ENCODE data around the gene ATP10B. TPM values are rescaled to one million over a fixed set of nuclear protein-coding genes. Genes with fewer than 3 reads are reported as not detected.

Gene ATP10B
- total RNA-seq, 1 donor: not detected

DNA sequence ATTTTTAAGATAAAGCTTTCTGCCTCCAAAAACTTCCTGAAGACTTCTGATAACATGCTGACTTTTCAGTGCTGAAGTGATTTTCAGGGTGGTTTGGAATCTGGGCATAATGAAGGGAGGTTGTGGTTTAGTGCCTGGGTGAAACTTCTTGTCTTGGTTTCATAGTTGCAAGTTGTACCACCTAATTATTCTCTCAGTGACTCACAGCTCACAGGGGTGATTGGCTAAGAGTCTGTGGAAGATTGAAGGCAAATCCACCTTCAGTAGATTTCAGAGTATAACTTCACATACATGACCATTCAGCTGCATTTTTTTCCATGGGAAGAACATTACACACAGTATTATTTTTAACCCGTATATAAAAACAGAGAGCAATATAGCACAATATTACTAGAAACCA lies 230.5 kb downstream of the ATP10B start:
- Histone ChIP-seq H3K4me3 (ENCODE audit: insufficient read depth, low read length) (no peak overlapping the region), H4K20me1 (ENCODE audit: insufficient read depth, low read length) (no peaks in the 10 kb centered on the region), H2AFZ (ENCODE audit: low read length) (no peak overlapping the region), H3K27ac (ENCODE audit: low read depth, low read length) (no peak overlapping the region), H3K9me3 (ENCODE audit: low read depth, low read length) (no peaks in the 10 kb centered on the region), H3K27me3 (ENCODE audit: insufficient read depth, low read length) (no peaks in the 10 kb centered on the region), H3K4me1 (ENCODE audit: insufficient read depth, low read length) (no peaks in the 10 kb centered on the region), H3K79me2 (ENCODE audit: insufficient read depth, low read length) (no peaks in the 10 kb centered on the region), H3K4me2 (ENCODE audit: insufficient read depth, low read length) (no peak overlapping the region), H3K36me3 (ENCODE audit: insufficient read depth, low read length) (no peaks in the 10 kb centered on the region)
- DNase-seq (ENCODE audit: insufficient read length, low spot score, missing footprints): no peak
- TF ChIP-seq, protein P1, sequence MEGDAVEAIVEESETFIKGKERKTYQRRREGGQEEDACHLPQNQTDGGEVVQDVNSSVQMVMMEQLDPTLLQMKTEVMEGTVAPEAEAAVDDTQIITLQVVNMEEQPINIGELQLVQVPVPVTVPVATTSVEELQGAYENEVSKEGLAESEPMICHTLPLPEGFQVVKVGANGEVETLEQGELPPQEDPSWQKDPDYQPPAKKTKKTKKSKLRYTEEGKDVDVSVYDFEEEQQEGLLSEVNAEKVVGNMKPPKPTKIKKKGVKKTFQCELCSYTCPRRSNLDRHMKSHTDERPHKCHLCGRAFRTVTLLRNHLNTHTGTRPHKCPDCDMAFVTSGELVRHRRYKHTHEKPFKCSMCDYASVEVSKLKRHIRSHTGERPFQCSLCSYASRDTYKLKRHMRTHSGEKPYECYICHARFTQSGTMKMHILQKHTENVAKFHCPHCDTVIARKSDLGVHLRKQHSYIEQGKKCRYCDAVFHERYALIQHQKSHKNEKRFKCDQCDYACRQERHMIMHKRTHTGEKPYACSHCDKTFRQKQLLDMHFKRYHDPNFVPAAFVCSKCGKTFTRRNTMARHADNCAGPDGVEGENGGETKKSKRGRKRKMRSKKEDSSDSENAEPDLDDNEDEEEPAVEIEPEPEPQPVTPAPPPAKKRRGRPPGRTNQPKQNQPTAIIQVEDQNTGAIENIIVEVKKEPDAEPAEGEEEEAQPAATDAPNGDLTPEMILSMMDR (IDR thresholded peaks at IDR 0.05; ENCODE audit: extremely low read depth, low read depth, low read length): no peak

DNA sequence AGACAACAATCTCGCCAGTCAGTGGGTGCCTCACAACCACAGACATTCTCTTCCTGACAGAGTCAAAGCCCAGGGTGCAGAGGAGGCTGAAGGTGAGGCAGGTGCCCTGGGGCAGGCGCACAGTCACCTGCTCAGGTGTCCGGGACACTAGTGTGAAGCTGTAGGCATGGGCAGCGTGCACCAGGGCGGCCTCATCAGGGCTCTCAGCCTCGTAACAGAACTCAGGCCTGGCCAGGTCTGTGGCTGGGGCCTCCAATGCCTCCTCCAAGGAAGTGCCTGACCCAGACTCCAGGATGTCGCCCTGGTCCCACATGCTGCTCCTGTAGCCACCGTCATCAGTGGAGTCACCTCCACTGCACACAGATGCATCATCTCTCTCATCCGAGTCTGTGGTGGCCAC lies 231.6 kb downstream of the ATP10B start:
- Histone ChIP-seq H3K4me1 (ENCODE audit: insufficient read depth, low read length) (no peaks in the 10 kb centered on the region), H2AFZ (ENCODE audit: low read length) (no peak overlapping the region), H3K27me3 (ENCODE audit: insufficient read depth, low read length) (no peaks in the 10 kb centered on the region), H3K4me3 (ENCODE audit: insufficient read depth, low read length) (no peak overlapping the region), H3K9me3 (ENCODE audit: low read depth, low read length) (no peaks in the 10 kb centered on the region), H3K36me3 (ENCODE audit: insufficient read depth, low read length) (no peaks in the 10 kb centered on the region), H3K79me2 (ENCODE audit: insufficient read depth, low read length) (no peaks in the 10 kb centered on the region), H3K4me2 (ENCODE audit: insufficient read depth, low read length) (no peak overlapping the region), H3K27ac (ENCODE audit: low read depth, low read length) (no peak overlapping the region), H4K20me1 (ENCODE audit: insufficient read depth, low read length) (no peaks in the 10 kb centered on the region)
- no peak for DNase-seq (ENCODE audit: insufficient read length, low spot score, missing footprints)
- TF ChIP-seq, protein P1 (IDR thresholded peaks at IDR 0.05; ENCODE audit: extremely low read depth, low read depth, low read length): no peak

DNA sequence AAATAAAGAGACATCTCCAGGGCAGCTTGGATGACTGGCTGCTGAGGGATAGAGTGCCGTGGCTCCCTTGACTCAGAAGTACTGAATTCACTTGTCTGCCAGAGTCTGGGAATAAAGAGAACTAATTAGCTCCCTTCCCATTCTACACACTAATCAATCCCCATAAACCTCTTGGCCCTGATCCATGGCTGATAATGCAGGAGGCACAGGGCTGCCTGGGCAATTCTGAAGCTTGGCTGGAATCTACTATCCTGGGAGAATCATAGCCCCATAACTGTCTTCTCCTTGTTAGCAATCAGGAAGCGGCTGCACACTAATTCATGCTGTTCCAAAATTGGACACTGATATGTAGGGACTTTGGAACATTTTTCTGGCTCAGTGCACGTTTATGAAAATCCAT lies 232.6 kb downstream of the ATP10B start:
- Histone ChIP-seq H3K27me3 (ENCODE audit: insufficient read depth, low read length) (no peaks in the 10 kb centered on the region), H3K9me3 (ENCODE audit: low read depth, low read length) (no peaks in the 10 kb centered on the region), H3K4me3 (ENCODE audit: insufficient read depth, low read length) (no peak overlapping the region), H3K4me1 (ENCODE audit: insufficient read depth, low read length) (no peaks in the 10 kb centered on the region), H2AFZ (ENCODE audit: low read length) (no peak overlapping the region), H3K4me2 (ENCODE audit: insufficient read depth, low read length) (no peak overlapping the region), H3K27ac (ENCODE audit: low read depth, low read length) (no peak overlapping the region), H3K36me3 (ENCODE audit: insufficient read depth, low read length) (no peaks in the 10 kb centered on the region), H3K79me2 (ENCODE audit: insufficient read depth, low read length) (no peaks in the 10 kb centered on the region), H4K20me1 (ENCODE audit: insufficient read depth, low read length) (no peaks in the 10 kb centered on the region)
- TF ChIP-seq, protein P1 (IDR thresholded peaks at IDR 0.05; ENCODE audit: extremely low read depth, low read depth, low read length): no peak
- no peak for DNase-seq (ENCODE audit: insufficient read length, low spot score, missing footprints)

DNA sequence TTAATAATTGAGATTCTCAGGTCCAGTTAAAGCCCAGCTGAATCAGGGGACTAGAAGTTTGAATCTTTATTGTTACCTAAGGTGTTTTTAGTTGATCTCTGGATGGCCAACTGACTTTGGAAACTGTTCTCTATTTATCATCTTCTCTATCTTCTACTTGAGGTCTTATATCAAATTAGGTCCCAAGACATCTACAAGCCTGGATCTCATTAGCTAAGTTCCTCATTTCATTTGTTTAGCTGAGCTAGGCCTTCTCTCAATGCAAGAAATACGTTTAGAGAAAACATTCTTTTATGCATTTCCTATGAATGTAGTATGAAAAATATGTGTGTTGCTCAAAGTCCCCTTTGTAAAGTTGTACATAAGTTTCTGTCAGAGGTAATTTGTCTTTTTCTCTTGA lies 233.7 kb downstream of the ATP10B start:
- Histone ChIP-seq H3K4me2 (ENCODE audit: insufficient read depth, low read length) (no peak overlapping the region), H3K9me3 (ENCODE audit: low read depth, low read length) (no peaks in the 10 kb centered on the region), H3K4me3 (ENCODE audit: insufficient read depth, low read length) (no peak overlapping the region), H3K36me3 (ENCODE audit: insufficient read depth, low read length) (no peaks in the 10 kb centered on the region), H3K27me3 (ENCODE audit: insufficient read depth, low read length) (no peaks in the 10 kb centered on the region), H3K79me2 (ENCODE audit: insufficient read depth, low read length) (no peaks in the 10 kb centered on the region), H3K27ac (ENCODE audit: low read depth, low read length) (no peak overlapping the region), H4K20me1 (ENCODE audit: insufficient read depth, low read length) (no peaks in the 10 kb centered on the region), H3K4me1 (ENCODE audit: insufficient read depth, low read length) (no peaks in the 10 kb centered on the region), H2AFZ (ENCODE audit: low read length) (no peak overlapping the region)
- no peak for DNase-seq (ENCODE audit: insufficient read length, low spot score, missing footprints)
- TF ChIP-seq, protein P1 (IDR thresholded peaks at IDR 0.05; ENCODE audit: extremely low read depth, low read depth, low read length): no peak

All from osteoblast (primary cell).